ENCODE data around the gene ATP8A2. TPM values are rescaled to one million over a fixed set of nuclear protein-coding genes. Genes with fewer than 3 reads are reported as not detected.
"Not testable (repeated sequence)": the region's sequence is repeated elsewhere in the genome, so short reads cannot be mapped to it uniquely, and the experiment has no call there.

Gene ATP8A2
- total RNA-seq, 2 experiments from 2014 or later = 0.22 to 0.42 TPM

GRCh38 chr13:25771641-25772478 is 400.1 kb downstream of the ATP8A2 start:
- CTCF ChIA-PET = interaction anchor here (1.2 kb wide), 1 partner anchor 10 kb away, joined by 3 read pairs; no protein-coding TSS in a partner anchor
- H3K4me3 Mint-ChIP-seq = no peak overlapping the region
- no peak for DNase-seq
- POLR2A ChIA-PET = no interaction called here
- H3K27ac Mint-ChIP-seq = no peak overlapping the region
- peaks cover 6% of the 10 kb centered on the region for H3K4me1 Mint-ChIP-seq
- H3K9me3 Mint-ChIP-seq = no peaks in the 10 kb centered on the region
- no peaks in the 10 kb centered on the region for H3K27me3 Mint-ChIP-seq
- H3K36me3 Mint-ChIP-seq (ENCODE audit: low read depth) = no peaks in the 10 kb centered on the region

- CTCF ChIA-PET; H3K9me3 Mint-ChIP-seq; DNase-seq; H3K36me3 Mint-ChIP-seq (ENCODE audit: low read depth); H3K4me3 Mint-ChIP-seq; H3K4me1 Mint-ChIP-seq; POLR2A ChIA-PET; H3K27ac Mint-ChIP-seq; H3K27me3 Mint-ChIP-seq: not testable (repeated sequence)
Measured at GRCh38 chr13:25772534-25772933, 400.8 kb downstream of the ATP8A2 start.

- DNase-seq; H3K4me1 Mint-ChIP-seq; H3K27ac Mint-ChIP-seq; H3K36me3 Mint-ChIP-seq (ENCODE audit: low read depth); H3K9me3 Mint-ChIP-seq; H3K27me3 Mint-ChIP-seq; CTCF ChIA-PET; POLR2A ChIA-PET; H3K4me3 Mint-ChIP-seq: not testable (repeated sequence)
Measured at GRCh38 chr13:25774056-25774455, 402.3 kb downstream of the ATP8A2 start.

- Mint-ChIP-seq H3K4me1 (peaks cover 6% of the 10 kb centered on the region), H3K9me3 (no peaks in the 10 kb centered on the region), H3K36me3 (ENCODE audit: low read depth) (no peaks in the 10 kb centered on the region), H3K4me3 (no peak overlapping the region), H3K27ac (no peak overlapping the region), H3K27me3 (no peaks in the 10 kb centered on the region)
- DNase-seq = no peak
- ChIA-PET CTCF (no interaction called here), POLR2A (no interaction called here)
Measured at GRCh38 chr13:25775275-25775674, 403.5 kb downstream of the ATP8A2 start.

- peaks cover 5% of the 10 kb centered on the region for H3K4me1 Mint-ChIP-seq
- ChIA-PET POLR2A (no interaction called here), CTCF (no interaction called here)
Measured at GRCh38 chr13:25775986-25776385, 404.2 kb downstream of the ATP8A2 start.

GRCh38 chr13:25776722-25777121 is 404.9 kb downstream of the ATP8A2 start:
- no peaks in the 10 kb centered on the region for H3K36me3 Mint-ChIP-seq (ENCODE audit: low read depth)
- DNase-seq = no peak
- H3K27ac Mint-ChIP-seq = no peak overlapping the region
- POLR2A ChIA-PET = no interaction called here
- no peaks in the 10 kb centered on the region for H3K27me3 Mint-ChIP-seq
- CTCF ChIA-PET = no interaction called here
- H3K4me1 Mint-ChIP-seq = no peaks in the 10 kb centered on the region
- no peak overlapping the region for H3K4me3 Mint-ChIP-seq
- H3K9me3 Mint-ChIP-seq = no peaks in the 10 kb centered on the region

More at GRCh38 chr13:25775986-25776385, 404.2 kb downstream of the ATP8A2 start:
- Mint-ChIP-seq H3K9me3 (no peaks in the 10 kb centered on the region), H3K36me3 (ENCODE audit: low read depth) (no peaks in the 10 kb centered on the region), H3K27ac (no peak overlapping the region), H3K27me3 (no peaks in the 10 kb centered on the region), H3K4me3 (no peak overlapping the region)
- no peak for DNase-seq

GRCh38 chr13:25777509-25777908 is 405.7 kb downstream of the ATP8A2 start:
- no peaks in the 10 kb centered on the region for H3K4me1 Mint-ChIP-seq
- DNase-seq = no peak
- no peaks in the 10 kb centered on the region for H3K27me3 Mint-ChIP-seq
- H3K36me3 Mint-ChIP-seq (ENCODE audit: low read depth) = no peaks in the 10 kb centered on the region
- ChIA-PET CTCF (no interaction called here), POLR2A (no interaction called here)
- H3K4me3 Mint-ChIP-seq = no peak overlapping the region
- H3K9me3 Mint-ChIP-seq = no peaks in the 10 kb centered on the region
- H3K27ac Mint-ChIP-seq = no peak overlapping the region

GRCh38 chr13:25778365-25778764 is 406.6 kb downstream of the ATP8A2 start:
- ChIA-PET CTCF (no interaction called here), POLR2A (no interaction called here)
- Mint-ChIP-seq H3K27ac (no peak overlapping the region), H3K27me3 (no peaks in the 10 kb centered on the region), H3K9me3 (no peaks in the 10 kb centered on the region), H3K4me1 (no peaks in the 10 kb centered on the region), H3K4me3 (no peak overlapping the region), H3K36me3 (ENCODE audit: low read depth) (no peaks in the 10 kb centered on the region)
- DNase-seq = no peak

GRCh38 chr13:25778808-25779305 is 407.1 kb downstream of the ATP8A2 start:
- ChIA-PET POLR2A (no interaction called here), CTCF (no interaction called here)
- DNase-seq = no peak
- Mint-ChIP-seq H3K36me3 (ENCODE audit: low read depth) (no peaks in the 10 kb centered on the region), H3K4me3 (no peak overlapping the region), H3K4me1 (no peaks in the 10 kb centered on the region), H3K27me3 (no peaks in the 10 kb centered on the region), H3K27ac (no peak overlapping the region), H3K9me3 (no peaks in the 10 kb centered on the region)

GRCh38 chr13:25783076-25783475 is 411.3 kb downstream of the ATP8A2 start:
- H3K27me3 Mint-ChIP-seq = no peaks in the 10 kb centered on the region
- H3K9me3 Mint-ChIP-seq = no peaks in the 10 kb centered on the region
- POLR2A ChIA-PET = no interaction called here
- no peaks in the 10 kb centered on the region for H3K4me1 Mint-ChIP-seq
- no peak overlapping the region for H3K4me3 Mint-ChIP-seq
- no peaks in the 10 kb centered on the region for H3K36me3 Mint-ChIP-seq (ENCODE audit: low read depth)
- no peak overlapping the region for H3K27ac Mint-ChIP-seq
- CTCF ChIA-PET = no interaction called here
- no peak for DNase-seq

GRCh38 chr13:25783601-25784024 is 411.8 kb downstream of the ATP8A2 start:
- Mint-ChIP-seq H3K4me1 (no peaks in the 10 kb centered on the region), H3K27me3 (no peaks in the 10 kb centered on the region), H3K9me3 (no peaks in the 10 kb centered on the region), H3K36me3 (ENCODE audit: low read depth) (no peaks in the 10 kb centered on the region), H3K27ac (no peak overlapping the region), H3K4me3 (no peak overlapping the region)
- ChIA-PET CTCF (no interaction called here), POLR2A (no interaction called here)
- no peak for DNase-seq

GRCh38 chr13:25784119-25784518 is 412.3 kb downstream of the ATP8A2 start:
- Mint-ChIP-seq H3K9me3 (no peaks in the 10 kb centered on the region), H3K4me1 (no peaks in the 10 kb centered on the region), H3K27ac (no peak overlapping the region), H3K36me3 (ENCODE audit: low read depth) (no peaks in the 10 kb centered on the region), H3K27me3 (no peaks in the 10 kb centered on the region), H3K4me3 (no peak overlapping the region)
- ChIA-PET POLR2A (no interaction called here), CTCF (no interaction called here)
- no peak for DNase-seq

GRCh38 chr13:25790137-25790536 is 418.4 kb downstream of the ATP8A2 start:
- H3K4me3 Mint-ChIP-seq; H3K4me1 Mint-ChIP-seq; POLR2A ChIA-PET; H3K9me3 Mint-ChIP-seq; H3K36me3 Mint-ChIP-seq (ENCODE audit: low read depth); H3K27me3 Mint-ChIP-seq; CTCF ChIA-PET; DNase-seq; H3K27ac Mint-ChIP-seq: not testable (repeated sequence)

- Mint-ChIP-seq H3K4me3 (no peak overlapping the region), H3K36me3 (ENCODE audit: low read depth) (no peaks in the 10 kb centered on the region), H3K27ac (no peak overlapping the region), H3K27me3 (no peaks in the 10 kb centered on the region), H3K9me3 (no peaks in the 10 kb centered on the region), H3K4me1 (no peaks in the 10 kb centered on the region)
- CTCF ChIA-PET = interaction anchor here (0.6 kb wide), 1 partner anchor 1345 kb away, joined by 3 read pairs; no protein-coding TSS in a partner anchor
- DNase-seq = no peak
- POLR2A ChIA-PET = no interaction called here
Measured at GRCh38 chr13:25795277-25795676, 423.5 kb downstream of the ATP8A2 start.

All from activated CD4-positive, alpha-beta T cell treated with anti-CD3 and anti-CD28 coated beads, Interleukin-2, amount 10 ng/mL, durations not matched to agents 7 days and 5 days (primary cell).